Endothelial cell (in vitro differentiated cells): ENCODE measurements around the gene TMEM51. TPM values are rescaled to one million over a fixed set of nuclear protein-coding genes. Genes with fewer than 3 reads are reported as not detected.

Experiments used
- DNase-seq: peaks from one replicate; pipeline ENCODE4 v3.0.0; 2021; ENCODE audit warnings: low spot score
- H3K27ac Mint-ChIP-seq: one replicate; pipeline ENCODE4 v1.8.0; 2021; ENCODE audit warnings: mixed read lengths, inconsistent platforms; ENCODE audit not compliant: unreplicated experiment
- H3K27me3 Mint-ChIP-seq: one replicate; pipeline ENCODE4 v1.8.0; 2021; ENCODE audit warnings: mild to moderate bottlenecking, moderate library complexity, mixed read lengths, inconsistent platforms; ENCODE audit not compliant: unreplicated experiment
- H3K36me3 Mint-ChIP-seq: one replicate; pipeline ENCODE4 v1.8.0; 2021; ENCODE audit warnings: mild to moderate bottlenecking, low read depth, mixed read lengths, inconsistent platforms; ENCODE audit not compliant: unreplicated experiment
- H3K4me1 Mint-ChIP-seq: one replicate; pipeline ENCODE4 v1.8.0; 2021; ENCODE audit warnings: mild to moderate bottlenecking, mixed read lengths, inconsistent platforms; ENCODE audit not compliant: unreplicated experiment
- H3K4me3 Mint-ChIP-seq: one replicate; pipeline ENCODE4 v1.8.0; 2021; ENCODE audit warnings: mild to moderate bottlenecking, mixed read lengths, inconsistent platforms; ENCODE audit not compliant: unreplicated experiment
- H3K9me3 Mint-ChIP-seq: one replicate; pipeline ENCODE4 v1.8.0; 2021; ENCODE audit warnings: mixed read lengths, inconsistent platforms; ENCODE audit not compliant: unreplicated experiment
- CTCF ChIP-seq: fragments of 200-600 bp; sonication (generic); IDR thresholded peaks from one replicate; pipeline ENCODE4 v1.5.0; 2021; ENCODE audit warnings: antibody characterized with exemption; ENCODE audit not compliant: unreplicated experiment
- total RNA-seq: library from RNA; stranded (reverse); fragmentation: NEBNext Ultra II Directional; extraction: Animal tissue kit (Norgen Biotek cat#: 25700); gene quantifications from one replicate; pipeline ENCODE4 v1.2.1, GENCODE V29; 2021; ENCODE audit not compliant: unreplicated experiment

Gene TMEM51
- total RNA-seq, 1 donor from 2014 or later, result 23.5 TPM

- peak overlapping the region; percentile 86 for H3K27ac Mint-ChIP-seq
- H3K9me3 Mint-ChIP-seq, result no peaks in the 10 kb centered on the region
- no peak overlapping the region for H3K4me3 Mint-ChIP-seq
- no peak for DNase-seq
- peaks cover 51% of the 10 kb centered on the region for H3K4me1 Mint-ChIP-seq
- TF ChIP-seq CTCF, result no peak
- no peaks in the 10 kb centered on the region for H3K36me3 Mint-ChIP-seq
- peaks cover 6% of the 10 kb centered on the region for H3K27me3 Mint-ChIP-seq
Measured at GRCh38 chr1:15188130-15188524, 34.6 kb downstream of the TMEM51 start.

GRCh38 chr1:15188678-15189077 is 35.1 kb downstream of the TMEM51 start:
- Mint-ChIP-seq H3K9me3 (no peaks in the 10 kb centered on the region), H3K4me3 (no peak overlapping the region), H3K27ac (peak overlapping the region; percentile 86), H3K4me1 (peaks cover 46% of the 10 kb centered on the region), H3K27me3 (peaks cover 6% of the 10 kb centered on the region), H3K36me3 (no peaks in the 10 kb centered on the region)
- no peak for TF ChIP-seq CTCF
- no peak for DNase-seq

GRCh38 chr1:15189692-15190370 is 36.3 kb downstream of the TMEM51 start:
- Mint-ChIP-seq H3K9me3 (no peaks in the 10 kb centered on the region), H3K4me3 (no peak overlapping the region), H3K4me1 (peaks cover 39% of the 10 kb centered on the region), H3K27ac (peak overlapping the region; percentile 9), H3K27me3 (peaks cover 5% of the 10 kb centered on the region), H3K36me3 (no peaks in the 10 kb centered on the region)
- TF ChIP-seq CTCF, result no peak
- no peak for DNase-seq

GRCh38 chr1:15191267-15191666 is 37.7 kb downstream of the TMEM51 start:
- peaks cover 39% of the 10 kb centered on the region for H3K4me1 Mint-ChIP-seq
- H3K9me3 Mint-ChIP-seq, result no peaks in the 10 kb centered on the region
- TF ChIP-seq CTCF, result no peak
- no peaks in the 10 kb centered on the region for H3K36me3 Mint-ChIP-seq
- H3K27me3 Mint-ChIP-seq, result peaks cover 5% of the 10 kb centered on the region
- no peak overlapping the region for H3K4me3 Mint-ChIP-seq
- DNase-seq, result no peak
- H3K27ac Mint-ChIP-seq, result peak overlapping the region; percentile 12

- no peak for TF ChIP-seq CTCF
- Mint-ChIP-seq H3K4me1 (peaks cover 34% of the 10 kb centered on the region), H3K36me3 (peaks cover 3% of the 10 kb centered on the region), H3K27me3 (peaks cover 1% of the 10 kb centered on the region), H3K9me3 (no peaks in the 10 kb centered on the region), H3K27ac (peak overlapping the region; percentile 12), H3K4me3 (no peak overlapping the region)
- DNase-seq, result no peak
Measured at GRCh38 chr1:15191770-15192169, 38.2 kb downstream of the TMEM51 start.
